Measurements from ENCODE around the gene GNB3. TPM values are rescaled to one million over a fixed set of nuclear protein-coding genes. Genes with fewer than 3 reads are reported as not detected.

GNB3 gene
- total and polyA plus RNA-seq, 4 donors: under 0.01 to 0.12 TPM; not detected in 2

DNA sequence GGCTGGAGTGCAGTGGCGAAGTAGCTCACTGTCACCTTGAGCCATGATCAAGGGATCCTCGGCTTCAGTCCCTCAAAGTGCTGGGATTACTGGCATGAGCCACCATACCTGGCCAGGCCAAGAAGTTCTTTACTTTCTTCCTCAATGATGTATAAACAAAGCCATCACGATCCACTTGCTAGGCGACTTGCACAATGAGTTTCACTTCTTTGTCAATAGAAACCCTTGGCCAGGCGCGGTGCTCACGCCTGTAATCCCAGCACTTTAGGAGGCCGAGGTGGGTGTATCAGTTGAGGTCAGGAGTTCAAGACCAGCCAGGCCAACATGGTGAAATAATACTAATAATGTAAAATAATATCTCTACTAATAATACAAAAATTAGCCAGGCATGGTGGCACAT, 46.7 kb downstream of the GNB3 start:
- TF ChIP-seq, protein P1, sequence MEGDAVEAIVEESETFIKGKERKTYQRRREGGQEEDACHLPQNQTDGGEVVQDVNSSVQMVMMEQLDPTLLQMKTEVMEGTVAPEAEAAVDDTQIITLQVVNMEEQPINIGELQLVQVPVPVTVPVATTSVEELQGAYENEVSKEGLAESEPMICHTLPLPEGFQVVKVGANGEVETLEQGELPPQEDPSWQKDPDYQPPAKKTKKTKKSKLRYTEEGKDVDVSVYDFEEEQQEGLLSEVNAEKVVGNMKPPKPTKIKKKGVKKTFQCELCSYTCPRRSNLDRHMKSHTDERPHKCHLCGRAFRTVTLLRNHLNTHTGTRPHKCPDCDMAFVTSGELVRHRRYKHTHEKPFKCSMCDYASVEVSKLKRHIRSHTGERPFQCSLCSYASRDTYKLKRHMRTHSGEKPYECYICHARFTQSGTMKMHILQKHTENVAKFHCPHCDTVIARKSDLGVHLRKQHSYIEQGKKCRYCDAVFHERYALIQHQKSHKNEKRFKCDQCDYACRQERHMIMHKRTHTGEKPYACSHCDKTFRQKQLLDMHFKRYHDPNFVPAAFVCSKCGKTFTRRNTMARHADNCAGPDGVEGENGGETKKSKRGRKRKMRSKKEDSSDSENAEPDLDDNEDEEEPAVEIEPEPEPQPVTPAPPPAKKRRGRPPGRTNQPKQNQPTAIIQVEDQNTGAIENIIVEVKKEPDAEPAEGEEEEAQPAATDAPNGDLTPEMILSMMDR (IDR thresholded peaks at IDR 0.05; ENCODE audit: low read depth, low read length, missing input control): no peak
- TF ChIP-seq, protein P2, sequence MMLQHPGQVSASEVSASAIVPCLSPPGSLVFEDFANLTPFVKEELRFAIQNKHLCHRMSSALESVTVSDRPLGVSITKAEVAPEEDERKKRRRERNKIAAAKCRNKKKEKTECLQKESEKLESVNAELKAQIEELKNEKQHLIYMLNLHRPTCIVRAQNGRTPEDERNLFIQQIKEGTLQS (IDR thresholded peaks at IDR 0.05): no peak
- TF ChIP-seq EGR1 (IDR thresholded peaks at IDR 0.05; ENCODE audit: low read depth in 2 of 2): no peak
- TF ChIP-seq, protein P3, sequence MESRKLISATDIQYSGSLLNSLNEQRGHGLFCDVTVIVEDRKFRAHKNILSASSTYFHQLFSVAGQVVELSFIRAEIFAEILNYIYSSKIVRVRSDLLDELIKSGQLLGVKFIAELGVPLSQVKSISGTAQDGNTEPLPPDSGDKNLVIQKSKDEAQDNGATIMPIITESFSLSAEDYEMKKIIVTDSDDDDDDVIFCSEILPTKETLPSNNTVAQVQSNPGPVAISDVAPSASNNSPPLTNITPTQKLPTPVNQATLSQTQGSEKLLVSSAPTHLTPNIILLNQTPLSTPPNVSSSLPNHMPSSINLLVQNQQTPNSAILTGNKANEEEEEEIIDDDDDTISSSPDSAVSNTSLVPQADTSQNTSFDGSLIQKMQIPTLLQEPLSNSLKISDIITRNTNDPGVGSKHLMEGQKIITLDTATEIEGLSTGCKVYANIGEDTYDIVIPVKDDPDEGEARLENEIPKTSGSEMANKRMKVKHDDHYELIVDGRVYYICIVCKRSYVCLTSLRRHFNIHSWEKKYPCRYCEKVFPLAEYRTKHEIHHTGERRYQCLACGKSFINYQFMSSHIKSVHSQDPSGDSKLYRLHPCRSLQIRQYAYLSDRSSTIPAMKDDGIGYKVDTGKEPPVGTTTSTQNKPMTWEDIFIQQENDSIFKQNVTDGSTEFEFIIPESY (IDR thresholded peaks at IDR 0.05): no peak
- TF ChIP-seq, protein P4, sequence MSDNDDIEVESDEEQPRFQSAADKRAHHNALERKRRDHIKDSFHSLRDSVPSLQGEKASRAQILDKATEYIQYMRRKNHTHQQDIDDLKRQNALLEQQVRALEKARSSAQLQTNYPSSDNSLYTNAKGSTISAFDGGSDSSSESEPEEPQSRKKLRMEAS (IDR thresholded peaks at IDR 0.05): no peak
- no peak for TF ChIP-seq SP1 (IDR thresholded peaks at IDR 0.05)
- TF ChIP-seq GABPA (IDR thresholded peaks at IDR 0.05 in 1 of 2, conservative IDR thresholded peaks at IDR 0.05 in 1 of 2): no peak
- TF ChIP-seq FOXA2 (IDR thresholded peaks at IDR 0.05): no peak
- DNase-seq (ENCODE audit: low spot score): no peak
- Histone ChIP-seq H3K36me3 (ENCODE audit: control insufficient read depth in 4 of 4, insufficient read depth in 3 of 4, low read depth in 1 of 4, low read length in 3 of 4) (peaks cover 0 to 7% (median 3%) of the 10 kb centered on the region in 4 donors), H3K27me3 (ENCODE audit: control insufficient read depth in 4 of 4, insufficient read depth in 4 of 4, low read length in 3 of 4) (no peaks in the 10 kb centered on the region), H3K4me3 (ENCODE audit: low read depth in 1 of 3, low read length in 3 of 3) (no peak overlapping the region), H3K9ac (ENCODE audit: low read depth in 1 of 2, low read length in 2 of 2) (no peak overlapping the region), H3K27ac (ENCODE audit: low read depth in 1 of 2, low read length in 2 of 2) (no peak overlapping the region), H3K4me1 (ENCODE audit: control insufficient read depth in 4 of 4, insufficient read depth in 4 of 4, low read length in 3 of 4) (peaks cover 2 to 14% (median 8%) of the 10 kb centered on the region in 4 donors), H3K9me3 (ENCODE audit: control insufficient read depth in 4 of 4, low read length in 3 of 4) (no peaks in the 10 kb centered on the region)
- WGBS: 61% methylated on average over 8 of the region's 8 CpGs

DNA sequence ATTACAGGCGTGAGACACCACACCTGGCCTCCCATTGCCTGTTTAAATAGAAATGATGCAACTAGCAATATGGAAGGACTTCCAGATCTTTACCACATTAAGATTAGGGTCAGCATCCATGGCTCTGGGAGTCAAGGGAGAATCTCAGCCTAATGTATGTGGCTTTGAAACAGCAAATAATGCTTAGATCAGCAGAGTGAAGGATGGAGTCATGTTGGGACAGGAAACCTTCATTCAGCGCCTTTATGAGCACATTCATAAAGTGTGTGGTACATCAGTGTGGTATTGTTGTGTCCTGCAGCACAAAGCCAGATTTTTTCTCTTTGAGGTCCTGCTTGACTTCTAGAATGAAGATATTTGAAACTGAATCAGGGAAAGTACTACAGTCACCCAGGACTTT, 47.6 kb downstream of the GNB3 start:
- TF ChIP-seq YY1 (IDR thresholded peaks at IDR 0.05) (no peak), JUND (IDR thresholded peaks at IDR 0.05) (no peak), RXRA (IDR thresholded peaks at IDR 0.05) (no peak), FOXA1 (IDR thresholded peaks at IDR 0.05) (no peak), NR2F2 (IDR thresholded peaks at IDR 0.05) (no peak)
- TF ChIP-seq, protein P4 (IDR thresholded peaks at IDR 0.05): no peak
- TF ChIP-seq, protein P1 (IDR thresholded peaks at IDR 0.05; ENCODE audit: low read depth, low read length, missing input control): no peak
- no peak for DNase-seq (ENCODE audit: low spot score)
- H3K4me3 ChIP-seq (ENCODE audit: low read depth in 1 of 3, low read length in 3 of 3): no peak overlapping the region
- no peak overlapping the region for H3K27ac ChIP-seq (ENCODE audit: low read depth in 1 of 2, low read length in 2 of 2)
- H3K36me3 ChIP-seq (ENCODE audit: control insufficient read depth in 4 of 4, insufficient read depth in 3 of 4, low read depth in 1 of 4, low read length in 3 of 4): peaks cover 0 to 7% (median 3%) of the 10 kb centered on the region in 4 donors
- 88% methylated on average over 2 of the region's 2 CpGs for WGBS
- no peaks in the 10 kb centered on the region for H3K9me3 ChIP-seq (ENCODE audit: control insufficient read depth in 4 of 4, low read length in 3 of 4)
- H3K9ac ChIP-seq (ENCODE audit: low read depth in 1 of 2, low read length in 2 of 2): no peak overlapping the region
- H3K4me1 ChIP-seq (ENCODE audit: control insufficient read depth in 4 of 4, insufficient read depth in 4 of 4, low read length in 3 of 4): peaks cover 2 to 14% (median 8%) of the 10 kb centered on the region in 4 donors
- no peaks in the 10 kb centered on the region for H3K27me3 ChIP-seq (ENCODE audit: control insufficient read depth in 4 of 4, insufficient read depth in 4 of 4, low read length in 3 of 4)
